Measurements from ENCODE around the gene MAPK1IP1L. TPM values are rescaled to one million over a fixed set of nuclear protein-coding genes. Genes with fewer than 3 reads are reported as not detected.
"Not testable (repeated sequence)": the region's sequence is repeated elsewhere in the genome, so short reads cannot be mapped to it uniquely, and the experiment has no call there.

MAPK1IP1L gene
- polyA plus RNA-seq, 3 donors, result 89.7 to 94.3 (median 90.9) TPM

DNA sequence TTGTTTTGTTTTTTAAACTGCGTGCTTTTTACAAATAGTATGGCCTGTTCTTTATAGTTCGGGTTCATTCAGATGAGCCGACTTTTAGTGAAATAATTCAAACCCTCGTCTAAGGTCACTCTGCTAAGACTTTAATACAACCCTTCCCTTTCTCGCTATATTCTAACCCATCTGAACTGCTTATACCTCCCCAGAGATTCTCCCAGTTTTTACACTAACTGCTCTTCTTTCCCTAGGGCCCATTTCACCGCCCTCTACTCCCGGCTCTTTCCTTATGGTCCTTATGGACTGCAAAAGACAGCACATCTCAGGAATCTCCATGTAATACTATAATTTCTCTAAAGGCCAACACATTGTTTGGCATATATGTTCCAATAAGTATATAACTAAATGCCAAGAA is 2.1 kb downstream of the MAPK1IP1L start:
- no peak for DNase-seq (ENCODE audit: low read depth in 3 of 3, low spot score in 2 of 3)

DNA sequence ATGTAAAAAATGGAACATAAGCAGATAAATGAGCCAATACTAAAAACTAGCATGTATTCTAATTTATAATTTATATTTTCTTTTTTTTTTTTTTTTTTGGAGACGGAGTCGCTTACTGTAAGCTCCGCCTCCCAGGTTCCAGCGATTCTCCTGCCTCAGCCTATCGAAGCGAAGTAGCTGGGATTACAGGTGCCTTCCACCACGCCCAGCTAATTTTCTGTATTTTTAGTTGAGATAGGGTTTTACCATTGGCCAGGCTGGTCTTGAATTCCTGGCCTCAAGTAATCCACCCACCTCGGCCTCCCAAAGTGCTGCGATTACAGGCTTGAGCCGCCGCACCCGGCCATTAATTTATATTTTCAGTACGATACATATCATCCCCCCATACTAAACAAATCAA is 2.7 kb downstream of the MAPK1IP1L start:
- DNase-seq (ENCODE audit: low read depth in 3 of 3, low spot score in 2 of 3), result no peak

DNA sequence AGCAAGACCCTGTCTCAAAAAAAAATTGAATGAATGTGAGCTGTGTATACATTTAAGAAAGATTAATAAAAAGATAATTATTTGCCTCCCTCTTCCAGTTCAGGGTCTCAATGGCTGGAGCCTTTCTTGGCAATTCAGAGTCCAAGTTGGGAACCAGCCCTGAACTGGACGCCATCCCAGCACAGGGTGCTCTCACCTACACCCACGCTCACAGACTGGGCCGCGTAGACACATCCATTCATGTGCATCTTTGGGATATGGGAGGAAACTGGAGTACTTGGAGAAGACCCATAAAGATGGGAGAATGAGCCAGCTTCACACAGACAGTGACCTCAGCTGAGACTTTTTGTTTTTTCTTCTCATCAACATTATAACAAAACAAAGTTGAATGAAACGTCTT is 6.5 kb downstream of the MAPK1IP1L start:
- no peak for DNase-seq (ENCODE audit: low read depth in 3 of 3, low spot score in 2 of 3)

DNA sequence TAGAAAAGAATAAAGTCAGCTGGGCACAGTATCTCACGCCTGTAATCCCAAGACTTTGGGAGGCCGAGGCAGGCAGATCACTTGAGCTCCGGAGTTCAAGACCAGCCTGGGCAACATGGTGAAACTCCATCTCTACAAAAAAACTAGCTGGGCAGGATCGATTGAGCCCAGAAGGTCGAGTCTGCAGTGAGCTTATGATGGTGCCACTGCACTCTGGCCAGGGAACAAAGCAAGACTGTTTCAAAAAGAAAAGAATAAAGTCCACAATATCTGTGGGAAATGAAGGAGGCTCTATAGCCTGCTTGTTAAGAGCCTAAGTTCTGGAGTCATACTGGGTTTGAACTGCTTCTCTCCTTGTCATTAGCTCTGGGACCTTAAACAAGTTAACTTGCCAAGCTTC is 7.9 kb downstream of the MAPK1IP1L start:
- no peak for DNase-seq (ENCODE audit: low read depth in 3 of 3, low spot score in 2 of 3)

DNA sequence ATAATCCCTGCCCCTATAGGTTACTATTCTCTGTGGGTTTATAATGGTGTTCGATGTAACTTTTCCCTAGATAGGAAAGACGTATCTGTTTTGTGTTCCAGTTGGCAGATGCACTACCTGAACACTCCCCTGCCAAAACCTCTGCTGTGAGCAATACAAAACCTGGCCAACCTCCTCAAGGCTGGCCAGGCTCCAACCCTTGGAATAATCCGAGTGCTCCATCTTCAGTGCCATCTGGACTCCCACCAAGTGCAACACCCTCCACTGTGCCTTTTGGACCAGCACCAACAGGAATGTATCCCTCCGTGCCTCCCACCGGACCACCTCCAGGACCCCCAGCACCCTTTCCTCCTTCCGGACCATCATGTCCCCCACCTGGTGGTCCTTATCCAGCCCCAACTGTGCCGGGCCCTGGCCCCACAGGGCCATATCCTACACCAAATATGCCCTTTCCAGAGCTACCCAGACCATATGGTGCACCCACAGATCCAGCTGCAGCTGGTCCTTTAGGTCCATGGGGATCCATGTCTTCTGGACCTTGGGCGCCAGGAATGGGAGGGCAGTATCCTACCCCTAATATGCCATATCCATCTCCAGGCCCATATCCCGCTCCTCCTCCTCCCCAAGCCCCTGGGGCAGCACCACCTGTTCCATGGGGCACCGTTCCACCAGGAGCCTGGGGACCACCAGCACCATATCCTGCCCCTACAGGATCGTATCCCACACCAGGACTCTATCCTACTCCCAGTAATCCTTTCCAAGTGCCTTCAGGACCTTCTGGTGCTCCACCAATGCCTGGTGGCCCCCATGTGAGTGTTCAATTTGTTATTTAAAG is 11.3 kb downstream of the MAPK1IP1L start:
- DNase-seq (ENCODE audit: low read depth in 3 of 3, low spot score in 2 of 3), result no peak

DNA sequence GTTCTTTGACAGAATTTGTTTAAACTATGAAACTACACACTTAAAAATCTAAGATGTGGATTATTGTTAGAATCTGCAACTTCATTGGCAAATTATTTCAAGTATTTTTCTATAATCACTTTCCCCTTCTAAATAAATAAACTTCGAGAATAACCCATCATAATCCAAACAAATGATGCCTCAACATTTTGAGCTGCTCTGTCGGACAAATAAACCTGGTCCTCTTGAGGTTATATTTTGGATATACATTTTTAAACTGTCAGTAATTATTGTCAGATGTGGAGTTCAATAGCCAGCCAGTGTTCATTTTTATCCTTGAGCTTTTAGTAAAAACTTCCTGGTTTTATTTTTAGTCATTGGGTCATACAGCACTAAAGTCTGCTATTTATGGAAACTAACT is 13.4 kb downstream of the MAPK1IP1L start:
- DNase-seq (ENCODE audit: low read depth in 3 of 3, low spot score in 2 of 3), result not testable (repeated sequence)

DNA sequence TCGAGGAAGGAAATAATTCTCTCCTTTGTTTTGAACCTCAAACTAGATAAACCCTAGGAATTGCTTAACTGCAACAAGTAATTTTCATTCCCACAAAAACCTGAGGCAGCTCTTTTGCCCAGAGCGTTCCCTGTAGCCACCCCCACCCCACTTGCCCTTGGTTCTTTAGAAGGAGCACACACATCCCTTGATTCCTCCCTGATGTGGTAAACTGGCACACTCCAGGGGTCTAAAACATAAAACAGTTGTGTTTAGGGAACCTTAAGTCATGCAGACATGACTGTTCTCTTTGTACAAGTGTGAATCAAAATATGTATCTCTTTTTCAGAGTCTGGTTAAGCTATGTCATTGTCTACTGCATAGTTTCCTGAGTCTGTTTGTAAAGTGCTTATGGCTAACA is 14.0 kb downstream of the MAPK1IP1L start:
- DNase-seq (ENCODE audit: low read depth in 3 of 3, low spot score in 2 of 3), result no peak

DNA sequence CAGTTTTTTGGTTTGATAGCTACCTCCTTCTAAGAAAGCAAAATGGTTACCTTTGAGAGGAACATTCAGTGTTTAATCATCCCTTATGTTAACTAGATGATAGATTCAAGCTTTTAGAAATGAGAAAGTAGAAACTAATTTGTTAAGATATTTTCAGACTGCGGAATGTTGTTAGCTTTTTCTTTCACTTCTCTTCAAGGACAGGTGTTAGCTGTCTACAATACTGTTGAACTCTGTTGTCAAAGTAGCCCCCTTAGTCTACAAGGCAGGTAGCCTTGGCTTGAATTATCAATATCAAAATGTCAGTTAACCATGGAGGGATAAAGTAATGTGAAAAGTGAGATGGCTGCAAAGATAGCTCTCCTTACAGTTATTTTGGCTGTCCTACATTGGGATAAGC is 14.8 kb downstream of the MAPK1IP1L start:
- DNase-seq (ENCODE audit: low read depth in 3 of 3, low spot score in 2 of 3), result no peak

DNA sequence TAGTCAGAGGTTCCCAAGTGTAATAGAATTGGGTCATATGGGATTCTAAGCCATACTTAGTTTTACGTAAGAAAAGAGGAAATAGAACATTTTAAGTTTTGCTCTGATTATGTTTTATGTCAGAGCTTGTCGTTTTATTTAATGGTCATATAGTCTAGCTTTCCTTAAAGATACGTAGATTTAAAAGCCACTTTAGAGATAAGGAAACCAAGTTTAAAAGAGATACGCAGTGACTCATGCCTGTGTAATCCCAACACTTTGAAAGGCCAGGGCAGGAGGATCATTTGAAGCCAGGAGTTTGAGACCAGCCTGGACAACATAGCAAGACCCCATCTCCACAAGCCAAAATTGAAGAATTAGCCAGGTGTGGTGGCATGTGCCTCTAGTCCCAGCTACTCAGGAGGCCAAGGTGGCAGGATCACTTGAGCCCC is 19.5 kb downstream of the MAPK1IP1L start:
- DNase-seq (ENCODE audit: low read depth in 3 of 3, low spot score in 2 of 3), result no peak

DNA sequence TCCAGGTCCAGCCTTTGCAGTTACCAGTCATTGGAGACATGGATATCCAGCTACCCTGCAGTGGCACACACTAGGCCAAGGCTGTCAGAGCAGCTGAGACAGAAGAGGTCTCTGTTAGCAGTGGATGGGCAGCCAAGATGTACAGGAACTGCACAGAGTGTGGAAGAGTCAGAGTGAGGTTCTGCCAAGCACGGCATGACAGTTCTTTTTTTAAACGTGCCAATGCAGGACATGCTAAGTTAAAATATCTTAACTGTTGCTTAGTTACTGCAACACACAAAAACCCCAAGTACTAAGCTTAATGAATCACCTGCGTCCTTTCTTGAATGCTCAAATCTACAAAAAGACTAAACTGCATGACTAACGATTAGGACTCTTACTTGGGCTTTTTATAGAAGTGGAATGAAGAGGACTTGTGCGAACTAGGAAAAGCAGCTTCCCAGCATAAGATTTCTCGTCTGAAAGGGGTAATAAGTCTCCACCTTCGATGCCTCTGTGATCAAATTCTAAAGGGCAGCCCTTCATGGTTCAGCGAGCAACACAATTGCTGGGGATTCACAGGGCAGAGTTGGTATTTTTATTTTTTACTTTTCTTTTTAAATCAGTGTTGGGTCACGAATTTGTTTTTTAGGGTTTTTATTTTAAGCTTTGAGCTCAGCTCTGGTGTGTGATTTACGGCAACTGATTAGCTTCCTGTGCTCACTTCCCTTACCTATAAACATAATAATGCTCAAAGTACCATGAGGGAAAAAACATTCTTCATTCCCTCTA is 20.6 kb downstream of the MAPK1IP1L start:
- DNase-seq (ENCODE audit: low read depth in 3 of 3, low spot score in 2 of 3), result peak in 1 of 3 donors; percentile 26

DNA sequence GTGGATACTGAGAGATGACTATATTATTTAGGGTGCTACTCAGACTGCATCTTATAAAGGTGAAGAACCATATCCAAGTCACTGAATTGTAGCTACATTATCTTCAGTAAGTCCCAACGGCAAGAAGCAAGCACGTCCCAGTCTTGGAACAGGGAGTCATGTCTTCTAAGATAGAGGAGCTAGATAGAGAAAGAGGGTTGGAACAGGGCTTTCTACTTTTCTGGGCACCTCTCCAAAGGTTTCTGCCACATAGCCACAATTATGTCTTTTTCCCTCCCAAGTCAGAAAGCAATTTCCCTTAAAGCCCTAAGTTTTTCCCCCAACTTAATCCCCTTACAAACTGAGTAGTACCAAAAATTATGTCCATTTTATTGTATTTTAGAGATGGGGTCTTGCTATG is 22.4 kb downstream of the MAPK1IP1L start:
- DNase-seq (ENCODE audit: low read depth in 3 of 3, low spot score in 2 of 3), result no peak

DNA sequence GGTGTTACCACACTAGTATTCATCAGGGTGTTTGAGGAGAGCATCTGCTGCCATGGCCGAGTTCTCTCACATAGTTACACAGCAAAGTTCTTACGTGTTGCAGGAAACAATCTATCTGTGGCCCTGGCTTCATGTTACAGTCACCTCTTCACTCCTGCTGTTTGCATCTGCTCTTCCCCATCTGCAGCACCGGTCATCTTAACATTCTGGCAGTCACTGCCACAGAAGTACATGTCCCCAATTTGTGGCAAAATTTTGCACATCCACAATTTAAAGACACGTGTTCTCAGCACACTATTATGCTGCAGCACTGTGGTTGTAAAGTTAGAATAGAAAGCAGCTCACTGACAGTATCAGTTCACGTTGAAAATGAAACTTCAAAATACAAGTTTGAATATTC is 23.2 kb downstream of the MAPK1IP1L start:
- DNase-seq (ENCODE audit: low read depth in 3 of 3, low spot score in 2 of 3), result no peak

DNA sequence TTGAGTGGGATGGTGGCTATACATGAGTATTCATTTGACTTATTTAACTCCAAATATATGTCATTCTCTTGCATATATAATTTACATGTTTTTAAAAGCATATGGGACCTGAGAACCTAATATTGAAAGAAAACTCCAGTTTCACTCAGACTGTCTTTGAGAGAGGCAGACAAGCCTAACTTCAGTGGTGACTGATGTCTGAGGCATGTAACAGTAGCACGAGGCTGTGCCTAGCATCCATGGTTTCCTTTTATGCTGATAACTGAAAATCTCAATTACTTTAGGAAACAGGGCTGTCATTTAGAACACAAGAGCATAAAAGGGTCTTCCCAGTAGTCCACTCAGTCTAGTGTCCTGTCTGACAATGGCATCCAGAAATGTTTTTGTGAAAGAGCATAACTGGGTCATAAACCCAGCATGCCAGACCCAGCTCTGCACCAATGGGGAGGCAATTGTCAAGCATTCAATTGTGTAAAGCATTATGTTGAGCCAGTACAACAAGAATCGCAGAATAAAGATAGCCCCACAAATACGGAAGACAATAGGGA is 24.3 kb downstream of the MAPK1IP1L start:
- DNase-seq (ENCODE audit: low read depth in 3 of 3, low spot score in 2 of 3), result no peak

DNA sequence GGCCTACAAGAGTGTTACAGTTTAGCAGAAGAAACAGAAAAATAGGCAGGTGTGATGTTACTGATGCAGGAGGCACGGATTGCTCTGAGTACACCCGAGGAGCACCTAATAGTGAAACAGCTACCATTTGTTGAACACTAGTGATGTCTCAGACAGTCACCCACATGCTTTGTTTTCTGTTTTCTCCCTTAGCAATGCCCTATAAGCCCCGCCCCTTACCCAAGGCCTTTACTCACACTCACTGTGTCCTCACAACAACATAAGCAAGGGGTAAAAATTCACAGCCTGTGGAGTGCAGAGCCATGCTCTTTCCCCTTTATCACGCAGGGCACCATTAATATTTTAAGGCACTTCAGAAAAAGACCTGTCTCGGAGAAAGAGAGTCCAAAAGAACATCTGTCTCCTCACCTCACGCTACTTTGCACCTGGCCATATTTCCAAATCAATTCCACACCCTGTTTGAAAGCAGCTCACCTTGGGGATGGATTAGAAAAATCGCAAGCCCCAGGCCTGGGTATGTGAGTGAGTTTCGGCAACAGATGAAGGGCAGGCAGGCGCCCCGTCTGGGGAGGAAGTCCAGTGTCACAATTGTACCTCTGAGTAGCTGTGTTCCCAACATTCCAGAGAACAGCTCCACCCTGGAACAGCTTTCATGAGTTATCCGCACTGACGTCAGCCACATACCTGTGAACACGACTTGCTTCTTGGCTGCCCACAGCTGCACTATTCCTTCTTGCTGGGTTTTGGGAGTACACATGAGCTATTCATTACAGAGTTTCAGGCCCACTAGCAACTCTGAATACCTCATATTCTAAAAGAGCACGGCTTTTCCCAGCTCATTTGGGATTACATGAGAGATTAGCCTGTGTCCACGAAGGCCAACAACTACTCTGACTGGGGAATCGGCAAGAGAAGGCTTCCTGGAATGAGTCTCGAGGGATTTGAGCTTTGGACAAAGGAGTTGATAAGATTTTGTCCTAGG is 26.0 kb downstream of the MAPK1IP1L start:
- DNase-seq (ENCODE audit: low read depth in 3 of 3, low spot score in 2 of 3), result no peak

DNA sequence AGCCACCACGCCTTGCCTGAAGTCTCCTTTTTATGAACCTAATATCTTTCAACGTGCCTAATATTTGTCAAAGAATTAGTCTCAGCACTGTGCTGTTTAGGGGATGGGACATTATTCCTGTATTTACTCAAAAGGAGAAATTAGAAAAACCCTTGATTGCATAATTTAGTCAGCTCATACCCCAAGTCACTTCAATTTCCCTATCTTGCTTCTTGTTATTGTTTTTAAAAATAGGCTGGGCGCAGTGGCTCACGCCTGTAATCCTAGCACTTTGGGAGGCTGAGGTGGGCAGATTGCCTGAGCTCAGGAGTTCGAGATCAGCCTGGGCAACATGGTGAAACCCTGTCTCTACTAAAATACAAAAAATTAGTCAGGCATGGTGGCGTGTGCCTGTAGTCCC is 28.5 kb downstream of the MAPK1IP1L start:
- not testable (repeated sequence) for DNase-seq (ENCODE audit: low read depth in 3 of 3, low spot score in 2 of 3)

DNA sequence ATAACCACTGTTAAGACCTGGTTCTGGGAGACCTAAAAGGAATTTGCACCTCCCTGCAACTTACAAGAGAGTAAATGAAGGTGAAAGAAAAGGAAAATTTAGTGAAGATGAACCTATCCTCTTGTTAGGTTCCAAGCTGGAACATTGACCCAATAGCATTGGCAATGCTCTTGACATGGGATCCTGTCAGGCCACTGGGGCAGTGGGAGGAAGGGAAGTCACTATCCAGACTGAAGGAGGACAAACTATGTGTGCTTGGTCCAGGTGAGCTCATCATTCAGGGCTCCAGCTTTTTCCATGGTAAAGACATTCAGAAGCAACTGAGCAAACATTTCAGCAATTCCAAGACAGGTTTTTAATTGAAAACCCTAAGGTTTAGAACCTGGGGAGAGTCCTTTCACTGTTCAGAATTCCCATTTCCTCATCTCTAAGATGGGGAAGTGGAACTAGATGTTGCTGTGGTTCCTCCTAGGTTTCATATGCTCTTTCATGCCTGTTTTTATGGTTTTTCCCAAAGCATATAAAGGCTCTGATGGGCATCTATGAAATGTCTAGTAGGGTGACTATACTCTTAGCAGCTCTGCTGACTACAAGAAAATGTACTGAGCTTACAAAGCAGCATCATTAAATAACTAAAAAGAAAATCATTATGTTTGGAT is 33.1 kb downstream of the MAPK1IP1L start:
- no peak for DNase-seq (ENCODE audit: low read depth in 3 of 3, low spot score in 2 of 3)

DNA sequence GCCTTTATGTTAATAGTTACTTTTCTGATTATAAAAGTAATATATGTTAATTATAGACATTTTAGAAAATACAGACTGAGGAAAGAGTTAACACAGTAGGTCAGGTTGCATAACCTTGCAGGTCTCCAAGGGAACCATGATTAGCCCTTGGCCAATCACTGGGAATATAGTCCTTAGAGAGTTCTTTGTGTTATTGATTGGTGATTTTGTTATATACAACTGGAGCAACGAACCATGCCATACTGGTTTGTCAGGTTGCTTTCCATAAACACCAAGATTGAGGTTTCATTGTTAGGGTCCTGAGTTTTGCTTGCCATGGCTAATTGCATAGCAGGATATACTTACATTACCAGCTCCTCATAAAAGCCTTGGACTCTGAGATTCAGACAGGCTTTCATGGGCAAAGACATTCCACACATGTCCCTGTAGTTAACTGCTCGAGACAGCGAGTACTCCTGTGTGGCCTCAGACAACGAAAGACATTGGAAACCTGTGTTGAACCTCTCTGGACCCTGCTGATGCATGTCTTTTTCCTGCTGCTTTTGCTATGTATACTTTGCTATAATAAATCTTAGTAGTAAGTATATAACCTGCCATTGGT is 33.7 kb downstream of the MAPK1IP1L start:
- no peak for DNase-seq (ENCODE audit: low read depth in 3 of 3, low spot score in 2 of 3)

DNA sequence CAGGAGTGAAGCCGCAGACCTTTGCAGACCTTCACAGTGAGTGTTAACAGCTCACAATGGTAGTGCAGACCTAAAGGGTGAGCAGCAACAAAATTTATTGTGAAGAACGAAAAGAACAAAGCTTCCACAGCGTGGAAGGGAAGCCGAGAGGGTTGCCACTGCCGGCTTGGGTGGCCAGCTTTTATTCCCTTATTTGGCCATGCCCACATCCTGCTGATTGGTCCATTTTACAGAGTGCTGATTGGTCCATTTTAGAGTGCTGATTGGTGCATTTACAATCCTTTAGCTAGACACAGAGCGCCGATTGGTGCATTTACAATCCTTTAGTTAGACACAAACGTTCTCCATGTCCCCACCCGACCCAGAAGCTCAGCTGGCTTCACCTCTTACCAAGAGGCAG is 35.5 kb downstream of the MAPK1IP1L start:
- DNase-seq (ENCODE audit: low read depth in 3 of 3, low spot score in 2 of 3), result no peak

DNA sequence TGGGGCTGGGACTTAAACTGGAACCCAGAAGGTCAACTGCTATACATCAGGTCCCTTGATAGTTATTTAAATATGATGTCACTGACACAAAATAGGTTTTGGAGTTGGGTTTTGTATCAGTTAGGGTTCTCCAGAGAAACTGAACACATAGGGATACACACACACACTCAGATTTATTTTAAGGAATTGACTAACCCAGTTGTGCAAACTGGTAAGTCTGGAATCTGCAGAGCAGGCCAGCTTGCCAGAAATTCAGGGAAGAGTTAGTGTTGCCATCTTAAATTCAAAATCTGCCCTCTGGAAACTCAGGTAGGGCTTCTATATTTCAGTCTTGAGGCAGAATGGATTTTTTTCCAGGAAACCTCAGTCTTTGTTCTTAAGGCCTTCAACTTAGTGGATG is 36.9 kb downstream of the MAPK1IP1L start:
- no peak for DNase-seq (ENCODE audit: low read depth in 3 of 3, low spot score in 2 of 3)

DNA sequence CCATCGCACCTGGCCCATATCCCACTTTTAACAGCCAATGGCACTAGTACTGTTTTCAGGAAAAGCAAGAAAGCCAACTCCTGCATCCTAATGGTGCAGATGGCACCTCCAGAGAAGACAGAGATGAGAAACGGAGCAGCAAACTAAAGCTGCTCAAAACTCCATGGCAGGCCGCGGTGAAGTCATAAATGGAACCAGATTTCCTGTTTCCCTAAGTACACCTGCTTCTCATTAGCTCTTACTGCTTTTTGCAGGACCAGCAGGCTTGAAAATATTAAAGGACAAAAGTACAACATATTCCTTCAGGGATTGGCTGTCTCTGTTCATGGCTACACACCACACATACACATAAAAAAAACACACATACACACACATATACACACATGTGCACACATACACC is 40.9 kb downstream of the MAPK1IP1L start:
- DNase-seq (ENCODE audit: low read depth in 3 of 3, low spot score in 2 of 3), result no peak
